Stimulated activated naive CD8-positive, alpha-beta T cell treated with anti-CD3 and anti-CD28 coated beads, Interleukin-15, Interleukin-2, amounts not matched to agents 100 U/mL and 50 U/mL, for 24 hours (primary cell): ENCODE data around the gene AP5Z1.

ENCODE experiments used
- ATAC-seq: fragments of 150-1000 bp; cut with Tn5 transposase; one replicate; pipeline ENCODE4 v1.10.0; 2021
- DNase-seq: peaks from one replicate; pipeline ENCODE4 v3.0.0; 2021

Gene AP5Z1

GRCh38 chr7:4775250-4775847, at the start of gene AP5Z1:
Gene AP5Z1, plus strand, starts transcription at chr7:4775623. Its CDS starts 93 bp downstream, at chr7:4775716.
- peak; percentile 98 for ATAC-seq
- peak; percentile 96 for DNase-seq

DNA sequence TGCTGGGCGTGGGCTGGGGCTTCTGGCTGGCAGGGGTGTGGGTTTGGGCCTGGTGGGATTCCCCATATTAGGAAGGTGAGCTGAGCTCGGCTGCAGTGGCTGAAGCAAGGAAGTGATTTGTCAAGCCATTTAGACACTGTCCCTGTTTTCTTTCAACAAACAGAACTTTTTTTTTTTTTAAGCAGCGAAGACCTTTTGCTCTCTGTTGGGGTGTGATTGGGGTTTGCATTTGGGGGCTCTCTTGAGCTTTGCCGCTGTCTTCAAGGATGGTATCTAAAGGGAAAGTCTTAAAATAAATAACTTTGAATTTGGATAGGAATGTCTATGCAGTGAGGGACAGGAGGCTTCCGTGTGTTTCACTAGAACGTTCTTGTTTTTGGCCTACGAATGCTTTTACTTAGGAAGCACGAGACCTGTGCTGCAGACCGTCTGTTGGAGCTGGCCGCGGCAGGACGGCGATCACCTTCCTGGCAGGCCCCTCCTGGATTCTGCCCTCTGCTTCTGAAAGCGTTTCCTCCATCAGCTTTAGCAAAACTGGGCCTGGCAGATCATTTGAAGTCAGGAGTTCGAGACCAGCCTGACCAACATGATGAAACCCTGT, 49.5 kb upstream of the AP5Z1 start:
- no peak for DNase-seq
- ATAC-seq: no peak

GRCh38 chr7:4726566-4726965, 48.9 kb upstream of the AP5Z1 start:
- no peak for DNase-seq
- peak; percentile 38 for ATAC-seq

- no peak for ATAC-seq
- DNase-seq: no peak
Measured at GRCh38 chr7:4727914-4728705, 47.3 kb upstream of the AP5Z1 start.

- no peak for DNase-seq
- ATAC-seq: no peak
Measured at GRCh38 chr7:4729266-4729665, 46.2 kb upstream of the AP5Z1 start.

DNA sequence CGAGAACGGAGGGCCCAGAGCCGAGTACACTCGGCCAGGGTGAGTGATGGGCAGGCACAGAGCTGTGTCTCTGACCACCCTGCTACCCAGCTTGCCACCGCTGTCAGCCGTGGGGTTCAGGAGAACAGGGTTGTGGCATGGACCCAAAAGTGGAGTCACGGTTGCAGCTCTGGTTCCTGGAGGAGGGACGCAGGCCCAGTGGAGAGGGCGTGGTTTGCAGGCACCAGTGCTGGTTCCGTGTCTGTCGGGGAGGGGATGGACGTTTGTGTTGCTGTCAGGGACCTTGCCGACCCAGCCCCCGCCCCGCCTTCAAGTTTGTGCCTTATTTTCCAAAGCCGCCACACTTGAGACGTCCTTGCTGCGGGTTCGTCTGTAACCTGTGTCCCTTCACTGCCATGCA, 45.1 kb upstream of the AP5Z1 start:
- ATAC-seq (no peak), DNase-seq (no peak)

DNA sequence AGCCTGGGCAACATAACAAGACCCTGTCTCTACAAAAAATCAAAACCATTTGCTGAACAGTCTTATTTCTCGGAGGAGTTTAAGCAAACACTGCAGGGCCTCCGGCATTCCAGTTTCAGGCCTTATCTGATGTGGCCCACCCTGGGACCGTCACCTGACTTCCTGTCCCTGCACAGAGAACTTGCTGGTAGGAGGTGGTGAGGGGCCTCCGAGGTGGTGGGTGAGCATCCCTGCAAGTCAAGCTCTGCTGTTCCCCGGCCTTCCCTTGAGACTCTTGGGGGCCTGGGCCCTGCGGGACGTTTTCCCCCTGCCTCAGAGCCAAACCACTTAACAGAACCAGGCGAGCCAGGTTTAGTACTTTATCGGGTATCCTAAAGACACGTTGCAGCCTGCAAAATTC, 44.5 kb upstream of the AP5Z1 start:
- DNase-seq: no peak
- ATAC-seq: no peak

GRCh38 chr7:4731803-4732202, 43.6 kb upstream of the AP5Z1 start:
- DNase-seq: no peak
- no peak for ATAC-seq

GRCh38 chr7:4733936-4734528, 41.4 kb upstream of the AP5Z1 start:
- ATAC-seq (peak; percentile 64), DNase-seq (peak; percentile 53)

DNA sequence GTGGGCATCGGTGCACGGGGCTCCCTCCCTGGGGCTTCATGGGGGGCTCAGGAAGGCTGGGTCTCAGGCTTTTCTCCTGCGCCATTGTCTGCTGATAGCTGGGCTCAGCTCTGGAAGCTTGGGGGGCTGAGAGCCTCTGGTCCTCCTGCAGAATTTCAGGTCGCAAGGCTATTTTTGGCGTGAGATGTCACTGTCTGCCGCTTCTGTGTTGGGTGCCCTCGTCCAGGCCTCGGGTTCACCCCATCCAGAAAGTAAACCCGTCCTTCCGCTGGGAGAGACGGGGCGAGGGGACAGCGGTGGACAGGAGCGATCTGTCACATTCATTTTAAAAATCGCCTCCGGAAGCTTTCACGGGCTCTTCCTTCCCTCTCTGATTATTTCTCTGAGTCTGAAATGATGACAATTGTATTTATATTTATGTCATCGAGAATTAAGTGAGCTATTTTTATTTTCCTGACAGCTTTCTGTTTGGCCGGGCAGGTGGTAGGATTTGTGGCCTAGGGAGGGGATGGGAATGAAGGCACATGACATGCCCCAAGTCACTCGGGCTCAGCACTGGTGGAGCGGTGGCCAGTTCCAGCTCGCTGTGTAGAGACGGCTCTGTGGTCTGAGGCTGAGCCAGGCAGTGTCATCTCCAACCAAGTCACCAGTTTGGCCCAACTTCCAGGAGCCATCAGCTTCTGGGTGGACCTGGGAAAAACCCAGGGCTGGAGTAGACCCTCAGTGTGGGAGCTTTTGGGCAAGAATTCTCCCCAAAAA, 40.7 kb upstream of the AP5Z1 start:
- DNase-seq: no peak
- no peak for ATAC-seq

DNA sequence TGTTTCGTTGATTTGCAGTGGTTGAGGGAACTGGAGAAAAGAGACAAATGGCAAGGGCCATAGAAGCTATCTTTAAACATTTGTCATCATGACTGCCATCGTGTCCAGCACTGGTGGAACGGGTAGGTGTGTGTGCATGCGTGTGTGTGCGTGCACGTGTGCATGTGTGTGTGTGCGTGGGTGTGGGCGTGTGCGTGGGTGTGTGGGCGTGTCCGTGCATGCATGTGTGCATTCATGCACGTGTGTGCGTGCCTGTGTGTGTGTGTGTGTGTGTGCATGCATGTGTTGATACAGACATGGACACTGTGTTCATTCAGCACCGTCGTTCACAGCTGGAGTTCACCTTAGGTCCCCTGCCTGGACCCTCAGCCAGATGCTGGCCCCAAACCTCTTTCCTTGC, 38.1 kb upstream of the AP5Z1 start:
- DNase-seq (no peak), ATAC-seq (no peak)

DNA sequence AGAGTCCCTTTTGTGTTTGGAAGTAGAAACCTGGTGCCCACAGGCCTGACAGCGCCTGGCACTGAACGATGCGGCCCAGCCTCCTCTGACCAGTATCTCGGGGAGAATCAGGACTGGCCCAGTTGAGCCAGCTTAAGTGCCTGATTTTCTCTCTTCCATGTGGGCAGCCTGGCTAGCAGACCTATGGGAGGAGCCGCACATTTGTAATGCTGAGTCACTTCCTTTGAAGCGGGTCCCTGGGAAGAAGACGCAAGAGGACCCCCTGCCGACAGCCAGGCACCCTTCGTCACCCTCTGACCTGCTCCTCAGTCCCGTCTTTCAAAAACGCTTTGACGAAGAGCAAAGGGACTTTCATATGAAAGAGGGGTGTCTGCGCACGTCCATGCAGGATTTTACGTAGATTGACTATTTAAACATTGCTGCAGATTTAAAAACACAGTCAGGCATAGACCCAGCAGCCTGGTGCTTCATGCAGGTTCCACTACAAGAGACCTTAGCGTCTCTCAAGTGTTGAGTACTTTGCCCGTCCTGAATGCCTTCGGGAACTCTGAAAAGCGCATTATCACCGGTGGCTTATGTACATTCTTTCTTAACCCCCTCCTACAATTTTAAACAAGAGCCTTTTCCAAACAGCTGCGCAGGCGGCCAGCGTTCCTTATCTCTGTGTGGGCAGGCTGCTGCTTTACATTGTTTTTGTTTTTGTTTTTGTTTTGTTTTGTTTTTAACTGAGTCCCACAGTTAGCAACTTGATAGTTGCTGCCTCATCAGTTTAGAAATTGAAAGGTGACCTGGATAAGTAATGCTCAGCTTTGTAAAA, 36.5 kb upstream of the AP5Z1 start:
- ATAC-seq (peak; percentile 70), DNase-seq (peak; percentile 56)

DNA sequence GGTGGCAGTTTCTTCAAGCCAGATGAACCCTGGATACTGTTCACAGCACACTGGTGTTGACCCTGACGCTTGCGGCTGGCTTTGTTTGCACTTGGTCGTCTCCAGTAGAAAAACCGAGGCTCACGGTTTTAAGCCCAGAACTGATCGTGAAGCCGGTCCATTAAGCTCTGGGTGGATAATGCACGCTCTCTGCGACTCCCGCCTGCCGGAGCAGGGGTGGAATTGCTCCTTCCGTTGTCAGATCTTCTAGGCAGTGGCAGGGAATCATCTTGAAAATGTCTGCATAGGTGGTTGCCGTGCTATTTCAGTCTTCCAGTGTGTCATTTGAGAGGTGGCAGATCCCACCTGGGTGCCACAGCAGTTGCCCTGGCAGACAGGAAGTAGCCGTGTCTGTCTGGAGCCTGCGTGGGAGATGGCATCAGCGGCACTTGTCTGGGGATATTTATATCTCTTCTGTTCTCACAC, 35.9 kb upstream of the AP5Z1 start:
- ATAC-seq: no peak
- peak; percentile 38 for DNase-seq

- DNase-seq: no peak
- no peak for ATAC-seq
Measured at GRCh38 chr7:4740796-4741195, 34.6 kb upstream of the AP5Z1 start.

DNA sequence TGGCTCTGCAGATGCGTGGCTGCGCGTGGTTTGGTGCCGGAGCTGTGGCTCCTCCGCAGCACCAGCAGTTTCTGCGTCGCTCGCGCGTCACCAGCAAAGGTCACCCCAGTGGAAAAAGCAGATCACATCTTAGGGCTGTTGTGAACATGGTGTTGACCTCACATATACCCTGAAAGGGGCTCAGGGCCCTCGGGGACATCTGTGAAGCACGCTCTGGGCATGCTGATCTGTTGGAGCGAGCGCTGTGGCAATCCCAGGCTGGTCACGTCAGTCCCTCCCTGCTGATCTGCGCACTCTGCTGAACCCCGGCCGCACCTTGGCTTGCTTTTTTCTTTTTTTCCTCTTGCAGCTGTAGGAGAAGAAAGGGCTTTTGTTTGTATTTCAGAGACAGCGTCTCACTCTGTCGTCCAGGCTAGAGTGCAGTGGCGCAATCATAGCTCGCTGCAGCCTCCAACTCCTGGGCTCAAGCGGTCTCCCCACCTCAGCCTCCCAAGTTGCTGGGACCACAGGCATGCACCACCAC, 33.3 kb upstream of the AP5Z1 start:
- DNase-seq (peak; percentile 33), ATAC-seq (peak; percentile 24)

DNA sequence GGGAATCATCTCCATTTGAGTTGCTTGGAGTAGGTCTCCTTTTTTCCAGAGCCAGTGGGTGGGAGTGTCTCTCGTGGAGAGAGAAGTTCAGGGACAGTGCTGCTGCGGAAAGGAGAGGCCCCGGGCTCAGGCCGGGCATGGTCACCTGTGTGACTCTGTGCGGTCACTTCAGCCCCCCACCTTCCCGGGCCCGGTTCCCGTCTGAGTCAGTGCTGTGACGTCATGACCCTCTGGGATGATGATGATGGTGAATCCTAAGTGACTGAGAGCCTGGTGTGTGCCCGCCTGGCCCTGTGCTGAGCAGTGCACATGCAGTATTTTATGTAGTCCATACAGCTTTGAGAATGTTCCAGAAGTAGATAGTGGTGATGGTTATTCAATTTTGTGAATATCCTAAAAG, 32.6 kb upstream of the AP5Z1 start:
- ATAC-seq: no peak
- DNase-seq: no peak

DNA sequence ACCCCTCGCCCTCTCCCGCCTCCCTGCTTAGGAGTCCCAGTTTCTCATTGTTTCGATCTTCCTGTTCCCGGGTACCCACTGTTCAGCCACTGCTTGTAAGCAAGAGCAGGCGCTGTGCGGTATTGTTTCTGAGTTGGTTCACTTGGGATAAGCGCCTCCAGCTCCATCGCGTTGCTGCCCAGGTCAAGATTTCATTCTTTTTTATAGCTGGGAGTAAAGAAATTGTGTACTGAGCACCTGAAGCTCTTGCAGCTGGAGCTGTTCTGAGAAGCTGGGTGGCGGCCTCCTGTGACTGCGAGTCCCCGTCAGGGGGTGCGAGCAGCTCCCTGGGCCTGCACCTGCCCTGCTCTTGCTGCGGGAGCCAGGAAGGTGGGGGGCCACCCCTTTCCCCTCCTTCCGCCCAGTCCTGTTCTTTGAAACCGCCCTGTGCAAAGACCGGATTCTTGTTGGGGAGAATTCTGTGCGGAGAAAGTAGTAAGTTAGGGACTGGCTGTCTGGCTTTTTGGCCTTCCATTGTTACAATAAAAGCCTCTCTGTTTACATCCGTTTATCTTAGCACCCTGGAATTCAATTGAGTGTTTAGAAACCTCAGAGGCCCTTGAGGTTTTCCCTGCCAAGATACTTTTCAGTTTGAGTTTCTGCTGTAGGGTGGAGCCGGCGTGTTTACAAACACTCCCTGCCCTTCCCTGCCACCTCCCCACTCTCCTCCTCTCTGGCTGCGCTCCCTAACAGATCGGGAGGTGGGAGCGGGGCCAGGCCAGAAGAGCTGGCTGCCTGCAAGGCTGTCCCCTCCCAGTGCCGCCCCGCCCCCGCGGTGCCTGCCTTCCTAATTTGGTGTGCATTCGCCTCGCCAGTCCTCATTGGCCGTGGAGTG, 30.8 kb upstream of the AP5Z1 start:
- peak; percentile 72 for ATAC-seq

DNA sequence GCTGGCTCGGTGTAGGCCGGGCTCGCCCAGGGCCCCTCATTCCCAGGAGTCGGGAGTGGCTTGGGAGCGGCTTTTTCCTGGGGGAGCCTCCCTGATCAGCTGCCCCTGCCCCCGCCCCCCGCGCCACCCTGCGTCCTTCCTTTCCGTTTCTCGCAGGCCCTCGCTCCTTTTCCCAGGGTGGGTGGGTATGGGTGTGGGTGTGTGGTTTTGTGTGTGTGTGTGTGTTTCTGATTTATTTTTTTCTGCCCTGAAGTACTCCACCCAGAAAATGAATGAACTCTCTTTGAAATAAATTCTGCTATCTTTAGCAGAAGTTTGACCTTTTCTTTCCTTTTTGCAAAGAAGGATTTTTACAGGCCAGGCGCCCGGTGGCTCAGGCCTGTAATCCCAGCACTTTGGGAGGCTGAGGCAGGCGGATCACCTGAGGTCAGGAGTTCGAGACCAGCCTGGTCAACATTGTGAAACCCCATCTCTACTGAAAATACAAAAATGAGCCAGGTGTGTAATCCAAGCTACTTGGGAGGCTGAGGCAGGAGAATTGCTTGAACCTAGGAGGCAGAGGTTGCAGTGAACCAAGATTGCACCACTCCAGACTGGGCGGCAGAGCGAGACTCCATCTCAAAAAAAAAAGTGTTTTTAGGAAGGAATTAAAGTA, 30.0 kb upstream of the AP5Z1 start:
- DNase-seq (no peak), ATAC-seq (peak; percentile 6)

More for the DNA sequence above, 30.8 kb upstream of the AP5Z1 start:
- DNase-seq: peak; percentile 80
